ENCODE data around the gene TMC1.

GRCh38 chr9:72574156-72574810, 52.9 kb downstream of the TMC1 start:
- no peak for TF ChIP-seq POLR2A (IDR thresholded peaks at IDR 0.05)
- no peak for TF ChIP-seq CTCF (IDR thresholded peaks at IDR 0.05)

Data from tibial nerve (tissue), 3 donors.